ENCODE measurements around the gene CCDC180. TPM values are rescaled to one million over a fixed set of nuclear protein-coding genes. Genes with fewer than 3 reads are reported as not detected.

Gene CCDC180
- total and polyA plus RNA-seq, 10 of the 15 experiments (the other 5 are each of a cell fraction or from before 2014, with no cell fraction given): 0.31 to 1.1 (median 0.57) TPM

- FAIRE-seq (no peak), DNase-seq (ENCODE audit: low read depth, low spot score) (no peak), ATAC-seq (no peak)
- intact Hi-C loops (cut with micrococcal nuclease; ENCODE audit: unreplicated experiment): no loop called here
- Histone ChIP-seq H4K20me1 (ENCODE audit: control insufficient read depth, insufficient read depth) (no peaks in the 10 kb centered on the region), H3K79me2 (ENCODE audit: control insufficient read depth, insufficient read depth, low read length) (no peaks in the 10 kb centered on the region), H2AFZ (ENCODE audit: control insufficient read depth, low read depth, low read length) (no peak overlapping the region), H3K27ac (ENCODE audit: control insufficient read depth, insufficient read depth) (no peak overlapping the region), H3K4me1 (ENCODE audit: control insufficient read depth, insufficient read depth, low read length) (no peaks in the 10 kb centered on the region), H3K36me3 (ENCODE audit: control insufficient read depth in 2 of 2, insufficient read depth in 2 of 2, low read length in 1 of 2) (no peaks in the 10 kb centered on the region), H3K4me2 (ENCODE audit: control insufficient read depth, insufficient read depth) (no peak overlapping the region), H3K4me3 (no peak overlapping the region), H3K9me3 (replicated peaks; ENCODE audit: control insufficient read depth, insufficient read depth, low read length) (no peaks in the 10 kb centered on the region; the same call in 1 of the 3 replicates), H3K27me3 (replicated peaks in 1 of 2; ENCODE audit: control insufficient read depth in 2 of 2, insufficient read depth in 2 of 2, low read length in 1 of 2) (no peaks in the 10 kb centered on the region; a peak in 1 of 4 replicates), H3K9ac (ENCODE audit: control insufficient read depth, insufficient read depth, low read length) (no peak overlapping the region)
- 56% methylated on average over 19 of the region's 19 CpGs for WGBS (ENCODE audit: insufficient coverage, insufficient replicate concordance, low lambda C conversion rate, missing lambda C conversion rate)
- no TSS peak for BruUV-seq (replicated peaks)
- RAD21 ChIA-PET (ENCODE audit: unreplicated experiment): no interaction called here
- CTCF ChIA-PET: no interaction called here
- POLR2A ChIA-PET: no interaction called here
- SMC1A ChIA-PET (ENCODE audit: uncharacterized antibody, unreplicated experiment): no interaction called here
- in situ Hi-C loops (cut with MboI): no loop called here
- TF ChIP-seq CBX3 (IDR thresholded peaks at IDR 0.05; ENCODE audit: borderline replicate concordance, low read depth): no peak
- TF ChIP-seq EGR1 (IDR thresholded peaks at IDR 0.05; ENCODE audit: borderline replicate concordance in 1 of 2, low read depth in 2 of 2, low read length in 2 of 2): peak in 1 of 2 experiments; percentile 86; a peak in 2 of 3 replicates
Measured at GRCh38 chr9:97307091-97307490, 368 bp upstream of the CCDC180 start.

- TF ChIP-seq ZNF24 (IDR thresholded peaks at IDR 0.05) (no peak), CBFB (IDR thresholded peaks at IDR 0.05; ENCODE audit: low read depth) (no peak), ATF3 (IDR thresholded peaks at IDR 0.05; ENCODE audit: borderline replicate concordance, extremely low read depth, low read depth, low read length) (no peak), KLF5 (IDR thresholded peaks at IDR 0.05; ENCODE audit: partially characterized antibody) (no peak), CEBPB (IDR thresholded peaks at IDR 0.05; ENCODE audit: borderline replicate concordance in 1 of 2, low read depth in 2 of 2, low read length in 2 of 2) (no peak)
- CTCF ChIA-PET: no interaction called here
- no peak for ATAC-seq
Measured at GRCh38 chr9:97309260-97309659, 1.8 kb downstream of the CCDC180 start.

More at GRCh38 chr9:97309260-97309659, 1.8 kb downstream of the CCDC180 start:
- POLR2A ChIA-PET: no interaction called here
- Histone ChIP-seq H3K27ac (ENCODE audit: control insufficient read depth, insufficient read depth) (no peak overlapping the region), H3K36me3 (ENCODE audit: control insufficient read depth in 2 of 2, insufficient read depth in 2 of 2, low read length in 1 of 2) (no peaks in the 10 kb centered on the region; a peak in 1 of 4 replicates), H3K9ac (ENCODE audit: control insufficient read depth, insufficient read depth, low read length) (no peak overlapping the region), H3K27me3 (replicated peaks in 1 of 2; ENCODE audit: control insufficient read depth in 2 of 2, insufficient read depth in 2 of 2, low read length in 1 of 2) (no peaks in the 10 kb centered on the region; a peak in 1 of 4 replicates), H2AFZ (ENCODE audit: control insufficient read depth, low read depth, low read length) (no peak overlapping the region), H3K4me2 (ENCODE audit: control insufficient read depth, insufficient read depth) (no peak overlapping the region), H3K4me1 (ENCODE audit: control insufficient read depth, insufficient read depth, low read length) (no peaks in the 10 kb centered on the region), H4K20me1 (ENCODE audit: control insufficient read depth, insufficient read depth) (no peaks in the 10 kb centered on the region), H3K9me3 (replicated peaks; ENCODE audit: control insufficient read depth, insufficient read depth, low read length) (no peaks in the 10 kb centered on the region; the same call in 2 of the 3 replicates), H3K79me2 (ENCODE audit: control insufficient read depth, insufficient read depth, low read length) (no peaks in the 10 kb centered on the region), H3K4me3 (no peak overlapping the region)
- no TSS peak for BruUV-seq (replicated peaks)
- 31% methylated on average over 5 of the region's 5 CpGs for WGBS (ENCODE audit: insufficient coverage, insufficient replicate concordance, low lambda C conversion rate, missing lambda C conversion rate)
- intact Hi-C loops (cut with micrococcal nuclease; ENCODE audit: unreplicated experiment) (no loop called here), in situ Hi-C loops (cut with MboI) (no loop called here)
- FAIRE-seq (no peak), DNase-seq (ENCODE audit: low read depth, low spot score) (no peak)
- RAD21 ChIA-PET (ENCODE audit: unreplicated experiment): no interaction called here
- SMC1A ChIA-PET (ENCODE audit: uncharacterized antibody, unreplicated experiment): no interaction called here
